Tibial nerve (tissue), 4 donors: ENCODE measurements around the gene DHX34.

Experiments
- CTCF ChIP-seq, 5 experiments: fragments of 200-600 bp in 3 of 5; fragments of 450-650 bp in 2 of 5; sonication (generic) in 3 of 5; IDR thresholded peaks; one replicate each; pipeline ENCODE4 v1.5.1; 2016 to 2019; ENCODE audit warnings: antibody characterized with exemption in 5 of 5, mild to moderate bottlenecking in 3 of 5, moderate library complexity in 2 of 5
- EP300 ChIP-seq, 2 donors: sonication (generic); formaldehyde crosslinking; IDR thresholded peaks; one replicate each; pipeline ENCODE4 v1.6.1; 2017; ENCODE audit warnings: antibody characterized with exemption in 2 of 2, mild to moderate bottlenecking in 1 of 2
- POLR2A ChIP-seq, 2 donors: fragments of 450-650 bp; IDR thresholded peaks; one replicate each; pipeline ENCODE4 v1.6.1; 2017; ENCODE audit warnings: antibody characterized with exemption in 2 of 2, mild to moderate bottlenecking in 2 of 2, moderate library complexity in 2 of 2

GRCh38 chr19:47381653-47382279 lies 32.7 kb downstream of the DHX34 start:
- TF ChIP-seq CTCF (IDR thresholded peaks at IDR 0.05) = no peak
- no peak for TF ChIP-seq POLR2A (IDR thresholded peaks at IDR 0.05)
- no peak for TF ChIP-seq EP300 (IDR thresholded peaks at IDR 0.05)
